Measurements from ENCODE around the gene PNRC1. TPM values are rescaled to one million over a fixed set of nuclear protein-coding genes. Genes with fewer than 3 reads are reported as not detected.
"Not testable (repeated sequence)": the region's sequence is repeated elsewhere in the genome, so short reads cannot be mapped to it uniquely, and the experiment has no call there.

Gene PNRC1
- total RNA-seq, 1 experiment from 2014 or later: 9.8 TPM

DNA sequence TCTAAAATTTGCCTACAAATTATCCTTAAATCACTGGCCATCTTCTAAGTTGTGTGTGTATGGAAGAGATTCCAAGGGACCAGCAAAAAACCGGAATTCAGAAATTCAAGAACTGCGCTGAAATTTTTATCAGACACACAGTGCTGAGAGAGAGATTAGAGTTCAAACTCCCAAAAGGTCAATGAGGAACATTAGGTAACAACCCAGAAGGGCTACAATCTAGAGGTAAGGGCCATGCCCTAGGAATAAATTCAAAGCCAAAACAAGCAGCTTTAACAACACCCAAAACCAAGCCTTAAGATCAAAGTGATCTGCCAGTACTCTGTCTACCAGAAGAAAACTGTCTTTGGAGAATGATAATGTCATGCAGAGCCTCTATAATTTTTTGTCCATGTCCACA lies 19.6 kb downstream of the PNRC1 start:
- no peak for DNase-seq (ENCODE audit: low read depth)

GRCh38 chr6:89110284-89110683 lies 29.7 kb downstream of the PNRC1 start:
- no peak for DNase-seq (ENCODE audit: low read depth)

- DNase-seq (ENCODE audit: low read depth): no peak
Observed at GRCh38 chr6:89111933-89112332, 31.4 kb downstream of the PNRC1 start.

DNA sequence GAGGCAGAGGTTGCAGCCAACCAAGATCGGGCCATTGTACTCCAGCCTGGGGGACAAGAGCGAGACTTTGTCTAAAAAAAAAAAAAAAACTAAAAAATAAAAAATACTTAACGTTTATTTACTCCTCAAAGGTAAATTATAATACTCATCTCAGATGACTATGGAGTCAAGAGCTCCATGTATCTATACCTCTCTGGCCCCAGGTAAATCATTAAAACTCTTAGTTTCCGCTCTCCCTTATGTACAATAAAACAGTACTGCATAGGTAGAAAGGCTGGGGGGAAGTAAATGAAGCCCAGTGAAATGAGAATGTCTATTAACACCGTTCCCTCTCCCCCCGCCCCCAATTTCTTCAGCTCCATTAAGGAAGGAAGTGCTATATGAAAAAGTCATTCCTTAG lies 36.2 kb downstream of the PNRC1 start:
- no peak for DNase-seq (ENCODE audit: low read depth)

- DNase-seq (ENCODE audit: low read depth): peak; percentile 39
Observed at GRCh38 chr6:89117211-89118108, 36.9 kb downstream of the PNRC1 start, which contains the start of gene SRSF12. Gene SRSF12 (minus strand): TSS chr6:89118071. CDS start chr6:89117887, 184 bp downstream.

GRCh38 chr6:89118931-89119330 lies 38.4 kb downstream of the PNRC1 start:
- DNase-seq (ENCODE audit: low read depth): no peak

DNA sequence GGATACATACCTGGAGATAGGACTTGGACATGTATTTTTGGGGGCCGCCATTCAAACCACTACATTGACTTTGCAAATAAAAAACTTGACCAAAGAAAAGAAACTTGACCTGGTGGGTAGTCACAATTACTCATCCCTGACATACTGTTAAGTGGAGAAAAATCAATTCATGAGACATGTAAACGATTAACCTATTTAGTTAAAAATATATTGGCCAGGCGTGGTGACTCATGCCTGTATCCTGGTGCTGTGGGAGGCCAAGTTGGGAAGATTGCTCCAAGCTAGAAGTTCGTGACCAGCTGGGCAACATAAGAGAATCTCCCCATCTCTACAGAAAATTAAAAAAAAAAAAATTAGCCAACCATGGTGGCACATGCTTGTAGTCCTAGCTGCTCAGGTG lies 39.8 kb downstream of the PNRC1 start:
- peak; percentile 15 for DNase-seq (ENCODE audit: low read depth)

- DNase-seq (ENCODE audit: low read depth): no peak
Observed at GRCh38 chr6:89121934-89122333, 41.4 kb downstream of the PNRC1 start.

GRCh38 chr6:89122625-89123024 lies 42.1 kb downstream of the PNRC1 start:
- peak; percentile 11 for DNase-seq (ENCODE audit: low read depth)

GRCh38 chr6:89128256-89128671 lies 47.7 kb downstream of the PNRC1 start:
- DNase-seq (ENCODE audit: low read depth): not testable (repeated sequence)

DNA sequence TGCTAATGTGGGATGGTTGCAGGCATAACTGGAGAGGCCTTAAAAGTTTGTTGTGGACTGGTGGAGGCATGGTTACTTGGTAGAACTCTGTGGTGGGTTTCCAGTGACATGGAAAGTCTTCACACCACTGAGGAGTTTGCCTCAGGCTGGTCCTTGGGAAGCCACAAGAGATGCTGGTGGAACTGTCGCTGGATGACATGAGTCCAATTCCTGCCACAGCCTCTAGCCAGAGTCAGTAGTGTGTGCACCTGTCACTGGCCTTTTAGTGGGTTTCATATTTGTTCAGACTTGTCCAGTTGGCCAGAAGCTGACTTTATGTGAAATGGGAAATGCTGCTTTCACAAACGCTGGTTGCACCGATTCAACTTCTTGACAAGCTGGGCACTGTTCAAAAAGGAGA lies 51.0 kb downstream of the PNRC1 start:
- no peak for DNase-seq (ENCODE audit: low read depth)

GRCh38 chr6:89132057-89132456 lies 51.5 kb downstream of the PNRC1 start:
- DNase-seq (ENCODE audit: low read depth): no peak

DNA sequence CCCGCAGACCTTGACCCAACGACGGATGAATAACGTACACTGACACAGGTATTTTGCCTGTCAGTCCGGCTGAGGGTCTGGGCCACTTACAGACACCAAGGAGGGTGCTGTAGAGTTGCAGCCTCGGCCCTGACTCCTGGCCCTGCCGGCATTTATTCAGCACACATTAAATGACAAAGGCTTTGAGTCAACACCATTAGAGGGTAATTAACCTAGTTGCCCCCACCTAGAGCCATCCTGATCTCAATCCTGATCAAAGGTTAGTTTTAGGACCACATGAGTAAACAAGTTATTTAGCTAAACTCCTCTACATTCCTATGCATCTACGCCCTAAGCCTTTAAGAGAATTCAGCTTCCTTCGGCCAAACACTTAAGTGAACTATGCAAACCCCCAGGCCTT lies 53.4 kb downstream of the PNRC1 start:
- DNase-seq (ENCODE audit: low read depth): no peak

DNA sequence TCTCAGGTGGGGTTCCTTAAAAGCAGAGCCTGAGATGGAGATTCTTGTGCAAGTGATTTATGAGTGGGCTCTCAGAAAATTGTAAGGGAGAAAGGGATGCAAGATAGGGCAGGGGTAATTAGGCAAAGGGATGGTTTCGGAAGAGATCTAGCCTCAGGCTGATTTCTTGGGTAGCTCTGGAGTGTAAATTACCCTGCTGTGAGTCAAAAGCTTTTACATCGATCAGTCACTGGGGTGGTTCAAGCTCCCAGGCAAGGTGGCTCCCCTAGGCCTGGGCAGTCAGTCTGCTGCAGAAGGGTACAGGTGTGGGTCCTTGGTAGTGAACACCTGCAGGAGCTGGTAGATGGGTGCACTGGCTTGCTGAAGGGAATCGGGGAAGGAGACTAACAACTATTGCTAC lies 54.2 kb downstream of the PNRC1 start:
- no peak for DNase-seq (ENCODE audit: low read depth)

Other genes with a start within 250 kb of the PNRC1 start
- gene RNGTT, start 117.1 kb upstream of the PNRC1 start, total RNA-seq (2014; rRNA removed; shearing (Covaris generic)): 30.8 and 43.9 TPM in 2 replicates
- 0.36 and 0.51 TPM in 2 replicates for gene SRSF12, start 37.3 kb downstream of the PNRC1 start, total RNA-seq (2014; rRNA removed; shearing (Covaris generic))
- 15.5 and 15.9 TPM in 2 replicates for gene PM20D2, start 65.3 kb downstream of the PNRC1 start, total RNA-seq (2014; rRNA removed; shearing (Covaris generic))
- gene GABRR1, start 136.6 kb downstream of the PNRC1 start, total RNA-seq (2014; rRNA removed; shearing (Covaris generic)): not detected in 2 replicates
- not detected in 2 replicates for gene GABRR2, start 234.5 kb downstream of the PNRC1 start, total RNA-seq (2014; rRNA removed; shearing (Covaris generic))

Measured in Daoy (cell line).